SK-N-SH (cell line): Measurements from ENCODE around the gene SMYD3. TPM values are rescaled to one million over a fixed set of nuclear protein-coding genes. Genes with fewer than 3 reads are reported as not detected.

ENCODE experiments used
- CTCF ChIA-PET: fragments of 300-600, 350-600 bp; formaldehyde crosslinking; extraction: SDS; loops from one replicate; lab custom pipeline; 2021; lab: Yijun Ruan, JAX
- POLR2A ChIA-PET: fragments of 350-600 bp; sonication (Branson Sonifier 250); formaldehyde crosslinking; extraction: SDS; loops from one replicate; lab custom pipeline; 2020; ENCODE audit warnings: antibody characterized with exemption, inconsistent platforms; lab: Yijun Ruan, JAX
- DNase-seq: peaks from one replicate; pipeline ENCODE4 v3.0.0; 2012
- H2AFZ ChIP-seq: fragments of 200-600 bp; sonication (generic); 2 replicates; pipeline ENCODE4 v1.8.1; 2016; ENCODE audit warnings: antibody characterized with exemption, mild to moderate bottlenecking, low read depth
- H3F3A ChIP-seq: fragments of 200-600 bp; sonication (generic); replicated peaks from 2 replicates; pipeline ENCODE3; 2016; ENCODE audit warnings: antibody characterized with exemption, mild to moderate bottlenecking; ENCODE audit not compliant: insufficient read depth
- H3K27ac ChIP-seq, 2 experiments: fragments of 200-500 bp in 1 of 2; fragments of 200-600 bp in 1 of 2; sonication (Bioruptor generic) in 1 of 2; sonication (generic), shearing (Covaris generic) in 1 of 2; 2 replicates each; pipeline versions ENCODE4 v1.5.1 to v1.6.1; 2014 to 2016; ENCODE audit warnings: low read depth in 2 of 2, inconsistent platforms in 1 of 2, low read length in 1 of 2, mild to moderate bottlenecking in 1 of 2, mixed read lengths in 1 of 2
- H3K27me3 ChIP-seq: fragments of 200-600 bp; sonication (generic), shearing (Covaris generic); 2 replicates; pipeline ENCODE4 v1.6.1; 2016; ENCODE audit warnings: mixed run types; ENCODE audit not compliant: insufficient read depth
- H3K36me3 ChIP-seq, 2 experiments: fragments of 200-500 bp in 1 of 2; fragments of 200-600 bp in 1 of 2; sonication (Bioruptor generic) in 1 of 2; sonication (generic) in 1 of 2; replicated peaks in 1 of 2; 2 replicates each; pipeline versions ENCODE3 to v1.5.1; 2014 to 2016; ENCODE audit warnings: low read length in 1 of 2, mild to moderate bottlenecking in 1 of 2; ENCODE audit not compliant: insufficient read depth in 2 of 2, control insufficient read depth in 1 of 2
- H3K4me1 ChIP-seq, 2 experiments: fragments of 200-500 bp in 1 of 2; fragments of 200-600 bp in 1 of 2; sonication (Bioruptor generic) in 1 of 2; sonication (generic), shearing (Covaris generic) in 1 of 2; 2 replicates each; pipeline versions ENCODE4 v1.5.1 to v1.6.1; 2014 to 2016; ENCODE audit warnings: low read depth in 1 of 2, low read length in 1 of 2, mixed run types in 1 of 2; ENCODE audit not compliant: insufficient read depth in 2 of 2, control insufficient read depth in 1 of 2
- H3K4me2 ChIP-seq: fragments of 200-600 bp; sonication (generic), shearing (Covaris generic); 2 replicates; pipeline ENCODE4 v1.6.1; 2017; ENCODE audit warnings: mixed run types
- H3K4me3 ChIP-seq, 2 experiments: fragments of 200-500 bp in 1 of 2; fragments of 200-600 bp in 1 of 2; sonication (Bioruptor generic) in 1 of 2; sonication (generic), shearing (Covaris generic) in 1 of 2; 2 replicates each; pipeline versions ENCODE4 v1.5.1 to v1.8.1; 2014 to 2016; ENCODE audit warnings: low read depth in 2 of 2, inconsistent platforms in 1 of 2, low read length in 1 of 2, mild to moderate bottlenecking in 1 of 2, mixed read lengths in 1 of 2, moderate library complexity in 1 of 2
- H3K79me2 ChIP-seq: fragments of 200-600 bp; sonication (generic); 2 replicates; pipeline ENCODE4 v1.8.1; 2017; ENCODE audit warnings: mild to moderate bottlenecking; ENCODE audit not compliant: insufficient read depth
- H3K9ac ChIP-seq: fragments of 200-600 bp; sonication (generic); 2 replicates; pipeline ENCODE4 v1.6.1; 2017; ENCODE audit warnings: mixed run types
- H3K9me2 ChIP-seq: fragments of 200-600 bp; sonication (generic); 2 replicates; pipeline ENCODE4 v1.6.1; 2017; ENCODE audit warnings: mixed run types
- H3K9me3 ChIP-seq: fragments of 200-600 bp; sonication (generic); 2 replicates; pipeline ENCODE4 v1.6.1; 2017; ENCODE audit warnings: mixed run types, mild to moderate bottlenecking, moderate library complexity
- H4K20me1 ChIP-seq: fragments of 200-600 bp; sonication (generic); 2 replicates; pipeline ENCODE4 v1.6.1; 2017; ENCODE audit warnings: mild to moderate bottlenecking, mixed run types; ENCODE audit not compliant: insufficient read depth
- ELF1 ChIP-seq: IDR thresholded peaks from 2 replicates; pipeline ENCODE4 v1.4.0; 2012
- FOSL2 ChIP-seq: IDR thresholded peaks from 2 replicates; pipeline ENCODE4 v1.4.0; 2012; ENCODE audit warnings: low read depth, mild to moderate bottlenecking, moderate library complexity, borderline replicate concordance
- JUND ChIP-seq: IDR thresholded peaks from 2 replicates; pipeline ENCODE4 v1.4.0; 2012
- POLR2AphosphoS5 ChIP-seq: IDR thresholded peaks from 2 replicates; pipeline ENCODE4 v1.6.1; 2012; ENCODE audit warnings: low read depth, low read length
- RCOR1 ChIP-seq: fragments of 150-350 bp; IDR thresholded peaks from 2 replicates; pipeline ENCODE4 v1.6.1; 2017; ENCODE audit warnings: antibody characterized with exemption, low read length
- RXRA ChIP-seq: IDR thresholded peaks from 2 replicates; pipeline ENCODE4 v1.4.0; 2012; ENCODE audit warnings: low read depth, mild to moderate bottlenecking, borderline replicate concordance
- SIN3A ChIP-seq: IDR thresholded peaks from 2 replicates; pipeline ENCODE4 v1.6.1; 2012; ENCODE audit warnings: low read depth, mild to moderate bottlenecking, low read length, moderate library complexity, borderline replicate concordance
- TCF12 ChIP-seq: IDR thresholded peaks from 2 replicates; pipeline ENCODE4 v1.4.0; 2012
- YY1 ChIP-seq: IDR thresholded peaks from 2 replicates; pipeline ENCODE4 v1.4.0; 2012; ENCODE audit warnings: low read depth, mild to moderate bottlenecking
- WGBS: methylation state at CpG from one replicate; pipeline ENCODE4 v1.1.6; 2017; ENCODE audit warnings: low lambda C conversion rate; 5-methylcytosine and 5-hydroxymethylcytosine counted together
- polyA plus RNA-seq, 3 experiments: library from polyadenylated mRNA; depleted of rRNA; stranded (reverse); fragments of >200 nt; gene quantifications; 2 replicates each; pipeline ENCODE4 v1.2.3, GENCODE V29; 2012
- TF ChIP-seq, protein P1 (sequence below): fragments of 200-600 bp; sonication (generic); IDR thresholded peaks from 2 replicates; pipeline ENCODE4 v1.6.1; 2017; ENCODE audit warnings: antibody characterized with exemption, mild to moderate bottlenecking, moderate library complexity
- TF ChIP-seq, protein P2 (sequence below): IDR thresholded peaks from 2 replicates; pipeline ENCODE4 v1.4.0; 2012; ENCODE audit warnings: low read depth, borderline replicate concordance
- TF ChIP-seq, protein P3 (sequence below): fragments of 150-350 bp; IDR thresholded peaks from 2 replicates; pipeline ENCODE4 v1.6.1; 2016; ENCODE audit warnings: mild to moderate bottlenecking, low read depth, low read length

SMYD3 gene
- polyA plus RNA-seq, 1 of the 3 experiments (the other 2 are of a cell fraction), result 31.4 TPM

DNA sequence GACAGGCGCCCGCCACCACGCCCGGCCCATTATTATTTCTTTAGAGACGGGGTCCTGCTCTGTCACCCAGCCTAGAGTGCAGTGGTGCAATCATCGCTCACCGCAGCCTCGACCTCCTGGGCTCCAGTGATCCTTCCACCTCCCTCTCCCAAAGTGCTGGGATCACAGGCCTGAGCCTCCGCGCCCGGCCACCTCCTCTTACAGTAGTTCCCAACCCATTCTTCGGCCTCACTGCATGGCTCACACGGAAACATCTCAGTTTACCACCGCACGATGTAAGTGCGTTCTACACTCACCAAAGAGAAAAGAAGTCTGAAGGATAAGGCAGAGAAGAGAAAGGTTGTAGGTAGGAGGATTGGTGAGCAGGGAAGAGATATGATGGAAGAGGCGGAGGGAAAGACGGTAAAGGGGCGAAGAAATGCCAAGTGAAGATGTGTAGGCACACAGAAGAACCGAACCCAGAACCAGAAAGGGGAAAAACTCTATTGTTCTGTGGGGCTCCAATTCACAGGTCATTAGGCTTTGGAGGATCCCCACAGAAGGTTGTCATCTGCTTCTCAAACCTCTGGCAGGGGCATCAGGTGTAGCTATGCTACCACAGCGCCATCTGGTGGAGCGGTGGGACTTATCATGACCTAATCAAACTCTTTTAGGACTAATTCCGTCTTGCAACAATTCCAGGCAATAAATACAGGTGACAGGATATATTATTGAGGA lies 504.2 kb downstream of the SMYD3 start (continued):
- TF ChIP-seq SIN3A, result no peak

DNA sequence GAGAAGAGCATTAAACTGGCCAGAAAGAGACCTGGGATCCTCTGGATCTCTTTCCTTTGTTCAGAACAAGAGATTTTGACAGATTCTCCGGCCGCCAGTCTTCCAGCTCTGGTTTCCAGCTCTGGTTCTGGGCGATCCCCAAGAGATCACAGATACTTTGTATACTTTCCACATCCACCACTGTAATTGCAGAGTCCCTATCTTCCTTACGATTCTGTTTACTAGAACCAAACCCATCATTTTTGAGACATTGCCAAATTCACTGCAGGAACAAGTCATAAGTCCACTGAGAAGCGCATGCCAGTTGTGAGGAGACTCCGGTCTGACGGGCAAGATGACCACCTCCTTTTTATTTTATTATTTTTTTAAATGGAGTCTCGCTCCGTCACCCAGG lies 505.2 kb downstream of the SMYD3 start:
- no peak overlapping the region for H3K9ac ChIP-seq
- peak overlapping the region; percentile 66 to 97 for H3K27ac ChIP-seq
- no peak for TF ChIP-seq FOSL2
- no peak for TF ChIP-seq ELF1
- no peak for TF ChIP-seq YY1
- TF ChIP-seq, protein P1, sequence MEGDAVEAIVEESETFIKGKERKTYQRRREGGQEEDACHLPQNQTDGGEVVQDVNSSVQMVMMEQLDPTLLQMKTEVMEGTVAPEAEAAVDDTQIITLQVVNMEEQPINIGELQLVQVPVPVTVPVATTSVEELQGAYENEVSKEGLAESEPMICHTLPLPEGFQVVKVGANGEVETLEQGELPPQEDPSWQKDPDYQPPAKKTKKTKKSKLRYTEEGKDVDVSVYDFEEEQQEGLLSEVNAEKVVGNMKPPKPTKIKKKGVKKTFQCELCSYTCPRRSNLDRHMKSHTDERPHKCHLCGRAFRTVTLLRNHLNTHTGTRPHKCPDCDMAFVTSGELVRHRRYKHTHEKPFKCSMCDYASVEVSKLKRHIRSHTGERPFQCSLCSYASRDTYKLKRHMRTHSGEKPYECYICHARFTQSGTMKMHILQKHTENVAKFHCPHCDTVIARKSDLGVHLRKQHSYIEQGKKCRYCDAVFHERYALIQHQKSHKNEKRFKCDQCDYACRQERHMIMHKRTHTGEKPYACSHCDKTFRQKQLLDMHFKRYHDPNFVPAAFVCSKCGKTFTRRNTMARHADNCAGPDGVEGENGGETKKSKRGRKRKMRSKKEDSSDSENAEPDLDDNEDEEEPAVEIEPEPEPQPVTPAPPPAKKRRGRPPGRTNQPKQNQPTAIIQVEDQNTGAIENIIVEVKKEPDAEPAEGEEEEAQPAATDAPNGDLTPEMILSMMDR, result no peak
- TF ChIP-seq, protein P2, sequence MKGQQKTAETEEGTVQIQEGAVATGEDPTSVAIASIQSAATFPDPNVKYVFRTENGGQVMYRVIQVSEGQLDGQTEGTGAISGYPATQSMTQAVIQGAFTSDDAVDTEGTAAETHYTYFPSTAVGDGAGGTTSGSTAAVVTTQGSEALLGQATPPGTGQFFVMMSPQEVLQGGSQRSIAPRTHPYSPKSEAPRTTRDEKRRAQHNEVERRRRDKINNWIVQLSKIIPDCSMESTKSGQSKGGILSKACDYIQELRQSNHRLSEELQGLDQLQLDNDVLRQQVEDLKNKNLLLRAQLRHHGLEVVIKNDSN, result no peak
- no peak for TF ChIP-seq TCF12
- TF ChIP-seq JUND, result no peak
- TF ChIP-seq RXRA, result no peak
- TF ChIP-seq, protein P3, sequence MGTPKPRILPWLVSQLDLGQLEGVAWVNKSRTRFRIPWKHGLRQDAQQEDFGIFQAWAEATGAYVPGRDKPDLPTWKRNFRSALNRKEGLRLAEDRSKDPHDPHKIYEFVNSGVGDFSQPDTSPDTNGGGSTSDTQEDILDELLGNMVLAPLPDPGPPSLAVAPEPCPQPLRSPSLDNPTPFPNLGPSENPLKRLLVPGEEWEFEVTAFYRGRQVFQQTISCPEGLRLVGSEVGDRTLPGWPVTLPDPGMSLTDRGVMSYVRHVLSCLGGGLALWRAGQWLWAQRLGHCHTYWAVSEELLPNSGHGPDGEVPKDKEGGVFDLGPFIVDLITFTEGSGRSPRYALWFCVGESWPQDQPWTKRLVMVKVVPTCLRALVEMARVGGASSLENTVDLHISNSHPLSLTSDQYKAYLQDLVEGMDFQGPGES, result no peak
- no peak for TF ChIP-seq POLR2AphosphoS5
- no peak for TF ChIP-seq RCOR1
- no peak overlapping the region for H3K4me2 ChIP-seq
- H3K4me1 ChIP-seq, result peaks cover 5 to 31% of the 10 kb centered on the region in 2 experiments; a peak in 3 of 4 replicates
- POLR2A ChIA-PET, result no interaction called here
- H4K20me1 ChIP-seq, result no peaks in the 10 kb centered on the region
- DNase-seq, result no peak
- no peaks in the 10 kb centered on the region for H3K9me3 ChIP-seq
- 80% methylated on average over 9 of the region's 9 CpGs for WGBS
- H2AFZ ChIP-seq, result no peak overlapping the region
- H3K27me3 ChIP-seq, result no peaks in the 10 kb centered on the region
- H3K79me2 ChIP-seq, result no peaks in the 10 kb centered on the region
- H3K9me2 ChIP-seq, result no peaks in the 10 kb centered on the region
- H3K36me3 ChIP-seq, result no peaks in the 10 kb centered on the region
- no peak overlapping the region for H3K4me3 ChIP-seq
- CTCF ChIA-PET, result interaction anchor here (0.5 to 5.6 kb wide), 3 partner anchors 10 to 848 kb away, joined by 3 to 83 read pairs (median 3); partner anchors contain the start of gene KIF26B
- peaks cover 17% of the 10 kb centered on the region for H3F3A ChIP-seq
